GM12872 (cell line): ENCODE measurements around the gene SLC25A34.
A peak's percentile ranks its signal among the peaks of the same experiment; 100 is the strongest.

ENCODE experiments used
- CTCF ChIP-seq: IDR thresholded peaks from 3 replicates; pipeline ENCODE4 v1.5.1; 2011; ENCODE audit warnings: low read depth, mild to moderate bottlenecking, low read length, moderate library complexity; ENCODE audit not compliant: insufficient read depth

SLC25A34 gene

GRCh38 chr1:15735304-15736037, 587 bp upstream of the SLC25A34 start:
- no peak for TF ChIP-seq CTCF

GRCh38 chr1:15736892-15737261, 819 bp downstream of the SLC25A34 start:
- TF ChIP-seq CTCF: no peak

GRCh38 chr1:15737324-15738319, 1.6 kb downstream of the SLC25A34 start:
- no peak for TF ChIP-seq CTCF

GRCh38 chr1:15738416-15739113, 2.5 kb downstream of the SLC25A34 start:
- no peak for TF ChIP-seq CTCF

- no peak for TF ChIP-seq CTCF
These were observed 3.2 kb downstream of the SLC25A34 start for GRCh38 chr1:15739259-15739658.

- TF ChIP-seq CTCF: 0 out of 3 replicates have a peak, but pooled peaks have one; percentile 18
These were observed 3.7 kb downstream of the SLC25A34 start for GRCh38 chr1:15739745-15740144.
